HG02981 (cell line): ENCODE data around the gene ALDH1L1.

Experiments
- ATAC-seq: cut with Tn5 transposase; IDR thresholded peaks from one replicate; pipeline ENCODE4 v1.9.1; 2021; ENCODE audit warnings: mild to moderate bottlenecking, moderate library complexity; ENCODE audit not compliant: unreplicated experiment

ALDH1L1 gene

GRCh38 chr3:126058666-126059065 is 121.7 kb downstream of the ALDH1L1 start:
- ATAC-seq: no peak

GRCh38 chr3:126057936-126058335 is 122.5 kb downstream of the ALDH1L1 start:
- ATAC-seq: no peak

GRCh38 chr3:126057501-126057819 is 122.9 kb downstream of the ALDH1L1 start:
- no peak for ATAC-seq

- ATAC-seq: no peak
These were observed 123.5 kb downstream of the ALDH1L1 start for GRCh38 chr3:126056681-126057500.

- ATAC-seq: no peak
These were observed 124.3 kb downstream of the ALDH1L1 start for GRCh38 chr3:126056088-126056487.

GRCh38 chr3:126054870-126055269 is 125.5 kb downstream of the ALDH1L1 start:
- no peak for ATAC-seq

- no peak for ATAC-seq
These were observed 126.3 kb downstream of the ALDH1L1 start for GRCh38 chr3:126053949-126054569.
